ENCODE data around the gene RCOR2. TPM values are rescaled to one million over a fixed set of nuclear protein-coding genes. Genes with fewer than 3 reads are reported as not detected.

The RCOR2 gene
- total and polyA plus RNA-seq, 2 donors = 0.87 to 2.4 TPM

DNA sequence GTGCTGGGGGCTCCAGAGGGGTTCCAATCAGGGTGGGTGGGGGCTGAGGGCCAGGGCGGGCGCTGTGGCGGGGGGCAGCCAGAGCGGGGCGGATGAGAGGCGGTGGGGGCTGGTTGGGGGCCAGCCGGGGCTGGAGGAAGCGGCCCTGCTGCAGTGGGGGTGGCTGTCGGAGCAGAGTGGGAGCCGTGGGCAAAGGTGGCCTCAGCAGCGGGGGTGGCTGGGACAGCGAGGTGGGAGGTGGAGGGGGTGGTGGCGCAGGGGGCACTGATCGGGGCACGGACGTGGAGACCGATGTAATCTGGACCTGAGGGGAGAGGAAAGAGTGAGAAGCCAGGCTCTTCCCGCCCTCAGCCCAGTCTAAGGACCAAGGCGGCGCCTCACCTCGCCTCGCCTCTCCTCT, 5.1 kb downstream of the RCOR2 start:
- H3K4me1 ChIP-seq (ENCODE audit: control insufficient read depth in 2 of 2, insufficient read depth in 2 of 2, low read length in 2 of 2) = peaks cover 5 to 28% of the 10 kb centered on the region in 2 donors
- 98% methylated on average over 22 of the region's 22 CpGs for whole genome bisulfite sequencing
- peaks cover 0 to 17% of the 10 kb centered on the region in 2 donors for H3K27me3 ChIP-seq (ENCODE audit: control insufficient read depth in 2 of 2, insufficient read depth in 1 of 2, low read length in 1 of 2)
- H3K9me3 ChIP-seq (ENCODE audit: control insufficient read depth in 2 of 2, insufficient read depth in 1 of 2, low read length in 1 of 2) = no peaks in the 10 kb centered on the region
- no peak overlapping the region for H3K27ac ChIP-seq (ENCODE audit: low read depth in 1 of 2, low read length in 1 of 2)
- no peak for DNase-seq (ENCODE audit: low read depth in 6 of 9, low spot score in 9 of 9)
- H3K36me3 ChIP-seq (ENCODE audit: control insufficient read depth in 2 of 2, insufficient read depth in 2 of 2, low read length in 1 of 2) = peaks cover 35 to 37% of the 10 kb centered on the region in 2 donors
- no peak overlapping the region for H3K4me3 ChIP-seq (ENCODE audit: low read length in 2 of 2)

DNA sequence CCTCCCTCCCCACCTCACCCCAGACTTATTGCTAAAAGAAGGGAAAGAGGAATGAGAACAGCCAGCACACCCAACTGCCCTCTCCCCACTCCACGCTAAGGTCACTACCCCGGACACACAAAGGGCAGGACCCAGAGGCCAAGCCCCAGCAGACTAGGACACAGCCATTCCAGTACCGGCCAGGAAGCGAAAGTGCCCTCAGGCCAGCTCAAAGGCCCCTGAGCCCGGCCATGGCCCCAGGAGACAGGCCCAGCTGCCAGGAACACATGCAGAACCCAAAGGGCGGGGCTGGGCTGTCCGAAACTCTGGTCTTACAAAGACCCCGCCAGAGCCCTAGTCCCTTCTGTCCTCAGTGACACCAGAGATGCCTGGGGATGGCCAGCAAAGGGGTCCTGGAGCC, 5.5 kb downstream of the RCOR2 start:
- WGBS = 94% methylated on average over 8 of the region's 8 CpGs
- Histone ChIP-seq H3K4me1 (ENCODE audit: control insufficient read depth in 2 of 2, insufficient read depth in 2 of 2, low read length in 2 of 2) (peaks cover 5 to 27% of the 10 kb centered on the region in 2 donors), H3K4me3 (ENCODE audit: low read length in 2 of 2) (no peak overlapping the region), H3K9me3 (ENCODE audit: control insufficient read depth in 2 of 2, insufficient read depth in 1 of 2, low read length in 1 of 2) (no peaks in the 10 kb centered on the region), H3K27me3 (ENCODE audit: control insufficient read depth in 2 of 2, insufficient read depth in 1 of 2, low read length in 1 of 2) (peaks cover 0 to 15% of the 10 kb centered on the region in 2 donors), H3K36me3 (ENCODE audit: control insufficient read depth in 2 of 2, insufficient read depth in 2 of 2, low read length in 1 of 2) (peaks cover 39% of the 10 kb centered on the region in 2 donors), H3K27ac (ENCODE audit: low read depth in 1 of 2, low read length in 1 of 2) (no peak overlapping the region)
- no peak for DNase-seq (ENCODE audit: low read depth in 6 of 9, low spot score in 9 of 9)

DNA sequence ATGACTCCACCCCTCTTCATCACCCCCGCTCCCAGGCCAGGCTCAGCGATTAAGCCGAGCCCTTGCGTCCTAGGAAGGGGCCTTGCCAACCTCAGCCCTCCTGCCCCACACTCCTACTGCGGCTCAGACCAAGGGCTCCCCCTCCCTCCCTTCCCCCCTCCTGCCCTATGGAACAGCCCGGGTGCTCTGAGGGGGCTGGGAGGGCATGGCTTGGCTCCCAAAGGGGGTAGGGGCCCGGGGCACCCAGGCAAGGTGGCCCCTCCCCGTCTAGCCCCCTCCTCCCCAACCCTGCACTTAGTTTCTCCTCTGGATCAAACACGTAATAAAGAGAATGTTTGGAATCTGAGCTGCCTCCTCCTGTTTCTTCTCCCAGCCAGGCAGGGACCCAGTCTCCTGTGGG, 6.3 kb downstream of the RCOR2 start:
- WGBS = 89% methylated on average over 9 of the region's 9 CpGs
- no peak for DNase-seq (ENCODE audit: low read depth in 6 of 9, low spot score in 9 of 9)

DNA sequence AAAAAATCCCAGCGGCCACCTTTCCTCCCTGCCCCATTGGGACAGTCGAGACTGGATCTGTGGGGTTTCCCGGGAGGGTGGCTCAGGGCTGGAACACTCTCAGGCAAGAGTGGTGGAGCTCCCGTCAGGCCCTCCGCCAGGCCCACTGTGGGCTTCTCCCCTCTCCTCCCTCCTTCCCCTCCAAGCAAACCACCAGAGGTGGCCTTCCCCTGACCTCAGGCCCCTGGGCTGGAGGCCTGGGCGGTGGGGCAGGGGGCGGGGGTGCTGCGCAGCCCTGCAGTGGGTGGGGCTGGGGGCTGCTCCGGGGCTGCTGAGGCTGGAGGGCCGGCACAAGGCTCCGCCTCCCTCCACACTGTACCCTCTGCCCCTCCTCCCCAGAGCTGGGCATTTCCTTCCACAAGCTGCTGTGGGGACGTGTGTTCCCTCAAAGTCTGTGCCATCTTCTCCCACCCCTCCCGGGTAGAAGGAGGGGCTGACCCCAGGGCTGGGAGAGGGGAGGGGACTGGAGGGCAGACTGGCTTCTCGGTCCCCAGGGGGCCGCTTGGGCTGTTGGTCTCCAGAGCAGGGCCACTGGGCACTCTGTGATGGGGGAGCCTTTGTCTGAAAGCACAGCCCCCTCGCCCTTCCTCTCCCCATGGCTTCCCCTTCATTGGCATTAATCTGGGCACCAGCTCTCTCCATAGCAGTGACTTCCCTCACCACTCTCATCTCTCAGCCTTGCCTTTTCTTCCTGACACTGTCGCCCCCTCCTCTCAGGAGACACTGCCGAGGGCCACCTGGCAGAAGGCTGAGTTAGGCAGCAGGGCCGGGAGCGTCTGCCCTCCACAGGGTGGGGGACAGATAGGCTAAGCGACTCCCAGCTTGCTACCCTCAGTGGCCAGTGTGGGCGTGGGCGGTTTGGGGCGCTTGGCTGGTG, 7.1 kb downstream of the RCOR2 start:
- H3K27me3 ChIP-seq (ENCODE audit: control insufficient read depth in 2 of 2, insufficient read depth in 1 of 2, low read length in 1 of 2) = peaks cover 0 to under 1% of the 10 kb centered on the region in 2 donors
- H3K27ac ChIP-seq (ENCODE audit: low read depth in 1 of 2, low read length in 1 of 2) = no peak overlapping the region
- H3K9me3 ChIP-seq (ENCODE audit: control insufficient read depth in 2 of 2, insufficient read depth in 1 of 2, low read length in 1 of 2) = no peaks in the 10 kb centered on the region
- peaks cover 53 to 55% of the 10 kb centered on the region in 2 donors for H3K36me3 ChIP-seq (ENCODE audit: control insufficient read depth in 2 of 2, insufficient read depth in 2 of 2, low read length in 1 of 2)
- 59% methylated on average over 24 of the region's 24 CpGs for WGBS
- peaks cover 0 to 14% of the 10 kb centered on the region in 2 donors for H3K4me1 ChIP-seq (ENCODE audit: control insufficient read depth in 2 of 2, insufficient read depth in 2 of 2, low read length in 2 of 2)
- no peak for DNase-seq (ENCODE audit: low read depth in 6 of 9, low spot score in 9 of 9)
- H3K4me3 ChIP-seq (ENCODE audit: low read length in 2 of 2) = no peak overlapping the region

More for the DNA sequence above, 6.3 kb downstream of the RCOR2 start:
- peaks cover 0 to 7% of the 10 kb centered on the region in 2 donors for H3K27me3 ChIP-seq (ENCODE audit: control insufficient read depth in 2 of 2, insufficient read depth in 1 of 2, low read length in 1 of 2)
- no peak overlapping the region for H3K4me3 ChIP-seq (ENCODE audit: low read length in 2 of 2)
- peaks cover 1 to 19% of the 10 kb centered on the region in 2 donors for H3K4me1 ChIP-seq (ENCODE audit: control insufficient read depth in 2 of 2, insufficient read depth in 2 of 2, low read length in 2 of 2)
- peaks cover 45 to 46% of the 10 kb centered on the region in 2 donors for H3K36me3 ChIP-seq (ENCODE audit: control insufficient read depth in 2 of 2, insufficient read depth in 2 of 2, low read length in 1 of 2)
- no peaks in the 10 kb centered on the region for H3K9me3 ChIP-seq (ENCODE audit: control insufficient read depth in 2 of 2, insufficient read depth in 1 of 2, low read length in 1 of 2)
- no peak overlapping the region for H3K27ac ChIP-seq (ENCODE audit: low read depth in 1 of 2, low read length in 1 of 2)

DNA sequence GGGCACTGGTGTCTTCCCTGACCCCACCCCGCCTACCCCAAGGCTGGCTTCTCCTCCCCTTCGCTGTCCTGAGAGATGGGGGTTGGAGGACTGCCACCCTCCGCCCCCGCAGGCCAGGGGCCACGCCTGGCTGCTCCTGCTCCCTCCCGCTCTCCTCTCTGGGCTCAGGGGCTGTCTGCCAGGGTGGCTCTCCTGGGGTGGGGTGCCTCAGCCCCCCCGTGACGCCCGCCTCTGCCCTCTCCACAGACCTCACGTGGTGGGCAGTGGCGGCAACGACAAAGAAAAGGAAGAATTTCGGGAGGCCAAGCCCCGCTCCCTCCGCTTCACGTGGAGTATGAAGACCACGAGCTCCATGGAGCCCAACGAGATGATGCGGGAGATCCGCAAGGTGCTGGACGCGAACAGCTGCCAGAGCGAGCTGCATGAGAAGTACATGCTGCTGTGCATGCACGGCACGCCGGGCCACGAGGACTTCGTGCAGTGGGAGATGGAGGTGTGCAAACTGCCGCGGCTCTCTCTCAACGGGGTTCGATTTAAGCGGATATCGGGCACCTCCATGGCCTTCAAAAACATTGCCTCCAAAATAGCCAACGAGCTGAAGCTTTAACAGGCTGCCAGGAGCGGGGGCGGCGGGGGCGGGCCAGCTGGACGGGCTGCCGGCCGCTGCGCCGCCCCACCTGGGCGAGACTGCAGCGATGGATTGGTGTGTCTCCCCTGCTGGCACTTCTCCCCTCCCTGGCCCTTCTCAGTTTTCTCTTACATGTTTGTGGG, 8.1 kb downstream of the RCOR2 start:
- H3K27me3 ChIP-seq (ENCODE audit: control insufficient read depth in 2 of 2, insufficient read depth in 1 of 2, low read length in 1 of 2) = no peaks in the 10 kb centered on the region
- peaks cover 64 to 65% of the 10 kb centered on the region in 2 donors for H3K36me3 ChIP-seq (ENCODE audit: control insufficient read depth in 2 of 2, insufficient read depth in 2 of 2, low read length in 1 of 2)
- 96% methylated on average over 46 of the region's 46 CpGs for WGBS
- no peak overlapping the region for H3K27ac ChIP-seq (ENCODE audit: low read depth in 1 of 2, low read length in 1 of 2)
- DNase-seq (ENCODE audit: low read depth in 6 of 9, low spot score in 9 of 9) = no peak
- H3K9me3 ChIP-seq (ENCODE audit: control insufficient read depth in 2 of 2, insufficient read depth in 1 of 2, low read length in 1 of 2) = no peaks in the 10 kb centered on the region
- peaks cover 0 to 14% of the 10 kb centered on the region in 2 donors for H3K4me1 ChIP-seq (ENCODE audit: control insufficient read depth in 2 of 2, insufficient read depth in 2 of 2, low read length in 2 of 2)
- H3K4me3 ChIP-seq (ENCODE audit: low read length in 2 of 2) = no peak overlapping the region

DNA sequence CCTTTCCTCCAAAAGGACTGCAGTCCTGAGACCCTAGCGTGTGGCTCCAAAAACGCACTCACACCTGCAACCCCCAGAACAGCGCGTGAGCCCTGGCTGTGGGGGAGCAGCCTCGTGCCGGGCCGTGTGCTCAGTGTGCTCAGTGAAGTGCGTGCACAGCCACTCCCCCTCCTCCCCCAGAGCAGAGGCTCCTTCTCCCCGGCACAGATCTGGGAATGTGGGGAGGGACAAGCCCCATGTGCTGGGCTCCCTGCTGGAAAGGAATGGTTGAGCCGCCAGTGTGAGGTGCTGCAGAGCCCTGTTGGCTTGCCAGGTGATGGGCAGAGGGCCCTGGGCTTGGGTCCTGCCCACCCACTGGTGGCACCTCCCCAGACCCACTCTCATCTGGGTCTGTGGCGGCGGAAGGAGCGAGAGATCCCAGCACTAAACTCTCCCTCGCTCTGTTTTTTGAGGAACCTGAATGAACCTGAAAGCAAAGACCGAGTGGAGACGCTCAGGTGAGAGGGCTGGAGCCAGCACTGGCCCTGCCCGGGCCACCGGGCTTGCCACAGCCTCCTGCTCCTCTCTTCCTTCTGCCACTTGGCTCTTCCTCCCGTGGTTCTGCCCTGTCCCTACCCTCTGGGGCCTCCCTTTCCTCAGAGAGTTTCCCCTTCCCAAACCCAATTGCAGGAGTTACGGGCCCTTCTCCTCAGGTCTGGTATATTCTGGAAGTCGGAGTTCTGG, 9.0 kb downstream of the RCOR2 start:
- 97% methylated on average over 21 of the region's 21 CpGs for WGBS
- peaks cover 0 to 14% of the 10 kb centered on the region in 2 donors for H3K4me1 ChIP-seq (ENCODE audit: control insufficient read depth in 2 of 2, insufficient read depth in 2 of 2, low read length in 2 of 2)

DNA sequence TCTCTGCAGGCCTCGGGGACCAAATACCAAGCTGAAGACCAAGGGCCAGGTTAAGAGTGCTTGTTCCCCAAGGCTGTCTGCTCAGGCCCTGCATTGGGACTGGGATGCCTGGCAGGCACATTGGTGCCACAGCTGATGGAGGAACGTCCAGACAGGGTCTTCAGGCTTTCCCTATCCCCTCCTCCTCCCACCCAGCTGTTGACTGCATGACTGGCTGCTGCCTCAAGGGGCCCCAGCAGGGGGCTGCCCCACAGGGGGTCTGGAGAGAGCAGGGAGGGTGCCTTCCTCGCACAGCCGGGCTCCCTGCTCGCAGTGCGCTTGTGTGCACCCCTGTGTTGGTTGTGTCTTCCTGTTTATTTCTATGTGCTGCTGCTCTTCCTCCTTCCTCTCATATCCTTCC, 9.9 kb downstream of the RCOR2 start:
- H3K9me3 ChIP-seq (ENCODE audit: control insufficient read depth in 2 of 2, insufficient read depth in 1 of 2, low read length in 1 of 2) = no peaks in the 10 kb centered on the region
- H3K36me3 ChIP-seq (ENCODE audit: control insufficient read depth in 2 of 2, insufficient read depth in 2 of 2, low read length in 1 of 2) = peaks cover 81 to 82% of the 10 kb centered on the region in 2 donors
- H3K27ac ChIP-seq (ENCODE audit: low read depth in 1 of 2, low read length in 1 of 2) = no peak overlapping the region
- H3K4me1 ChIP-seq (ENCODE audit: control insufficient read depth in 2 of 2, insufficient read depth in 2 of 2, low read length in 2 of 2) = peaks cover 0 to 14% of the 10 kb centered on the region in 2 donors
- H3K27me3 ChIP-seq (ENCODE audit: control insufficient read depth in 2 of 2, insufficient read depth in 1 of 2, low read length in 1 of 2) = no peaks in the 10 kb centered on the region
- WGBS = 93% methylated on average over 6 of the region's 6 CpGs
- no peak overlapping the region for H3K4me3 ChIP-seq (ENCODE audit: low read length in 2 of 2)
- no peak for DNase-seq (ENCODE audit: low read depth in 6 of 9, low spot score in 9 of 9)

More for the DNA sequence above, 9.0 kb downstream of the RCOR2 start:
- H3K27ac ChIP-seq (ENCODE audit: low read depth in 1 of 2, low read length in 1 of 2) = no peak overlapping the region
- no peaks in the 10 kb centered on the region for H3K9me3 ChIP-seq (ENCODE audit: control insufficient read depth in 2 of 2, insufficient read depth in 1 of 2, low read length in 1 of 2)
- DNase-seq (ENCODE audit: low read depth in 6 of 9, low spot score in 9 of 9) = no peak
- no peak overlapping the region for H3K4me3 ChIP-seq (ENCODE audit: low read length in 2 of 2)
- H3K27me3 ChIP-seq (ENCODE audit: control insufficient read depth in 2 of 2, insufficient read depth in 1 of 2, low read length in 1 of 2) = no peaks in the 10 kb centered on the region
- H3K36me3 ChIP-seq (ENCODE audit: control insufficient read depth in 2 of 2, insufficient read depth in 2 of 2, low read length in 1 of 2) = peaks cover 72 to 73% of the 10 kb centered on the region in 2 donors

DNA sequence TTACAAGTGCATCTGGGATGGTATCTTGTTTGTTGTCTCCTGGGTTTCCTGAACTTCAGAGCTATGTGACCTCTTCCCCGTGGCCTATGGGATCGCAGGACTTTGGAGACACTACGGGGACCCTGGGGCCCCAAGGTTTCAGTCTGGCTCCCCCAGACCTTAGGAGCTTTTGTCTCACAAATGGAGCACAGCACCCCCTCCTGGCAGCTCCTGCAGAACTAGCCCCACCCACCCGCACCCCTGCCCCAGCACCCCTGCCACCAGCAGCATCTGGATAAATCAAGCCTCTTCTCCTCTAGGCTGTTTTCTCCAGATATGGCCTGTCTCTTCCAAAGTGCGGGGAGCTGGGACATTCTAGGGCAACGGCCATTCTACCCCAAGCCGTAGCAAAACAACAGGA, 10.4 kb downstream of the RCOR2 start:
- peaks cover 0 to 14% of the 10 kb centered on the region in 2 donors for H3K4me1 ChIP-seq (ENCODE audit: control insufficient read depth in 2 of 2, insufficient read depth in 2 of 2, low read length in 2 of 2)
- peaks cover 84 to 87% of the 10 kb centered on the region in 2 donors for H3K36me3 ChIP-seq (ENCODE audit: control insufficient read depth in 2 of 2, insufficient read depth in 2 of 2, low read length in 1 of 2)
- 95% methylated on average over 7 of the region's 7 CpGs for WGBS
- H3K9me3 ChIP-seq (ENCODE audit: control insufficient read depth in 2 of 2, insufficient read depth in 1 of 2, low read length in 1 of 2) = no peaks in the 10 kb centered on the region
- no peak overlapping the region for H3K4me3 ChIP-seq (ENCODE audit: low read length in 2 of 2)
- peak in 2 of 9 donors; percentile 54 to 68 for DNase-seq (ENCODE audit: low read depth in 6 of 9, low spot score in 9 of 9)
- H3K27ac ChIP-seq (ENCODE audit: low read depth in 1 of 2, low read length in 1 of 2) = no peak overlapping the region
- H3K27me3 ChIP-seq (ENCODE audit: control insufficient read depth in 2 of 2, insufficient read depth in 1 of 2, low read length in 1 of 2) = no peaks in the 10 kb centered on the region
